HG03103 (cell line): ENCODE data around the gene NEK3.
"Not testable (repeated sequence)": the region's sequence is repeated elsewhere in the genome, so short reads cannot be mapped to it uniquely, and the experiment has no call there.

Experiments used
- ATAC-seq: cut with Tn5 transposase; IDR thresholded peaks from one replicate; pipeline ENCODE4 v1.9.1; 2021; ENCODE audit warnings: low read depth; ENCODE audit not compliant: unreplicated experiment

NEK3 gene

DNA sequence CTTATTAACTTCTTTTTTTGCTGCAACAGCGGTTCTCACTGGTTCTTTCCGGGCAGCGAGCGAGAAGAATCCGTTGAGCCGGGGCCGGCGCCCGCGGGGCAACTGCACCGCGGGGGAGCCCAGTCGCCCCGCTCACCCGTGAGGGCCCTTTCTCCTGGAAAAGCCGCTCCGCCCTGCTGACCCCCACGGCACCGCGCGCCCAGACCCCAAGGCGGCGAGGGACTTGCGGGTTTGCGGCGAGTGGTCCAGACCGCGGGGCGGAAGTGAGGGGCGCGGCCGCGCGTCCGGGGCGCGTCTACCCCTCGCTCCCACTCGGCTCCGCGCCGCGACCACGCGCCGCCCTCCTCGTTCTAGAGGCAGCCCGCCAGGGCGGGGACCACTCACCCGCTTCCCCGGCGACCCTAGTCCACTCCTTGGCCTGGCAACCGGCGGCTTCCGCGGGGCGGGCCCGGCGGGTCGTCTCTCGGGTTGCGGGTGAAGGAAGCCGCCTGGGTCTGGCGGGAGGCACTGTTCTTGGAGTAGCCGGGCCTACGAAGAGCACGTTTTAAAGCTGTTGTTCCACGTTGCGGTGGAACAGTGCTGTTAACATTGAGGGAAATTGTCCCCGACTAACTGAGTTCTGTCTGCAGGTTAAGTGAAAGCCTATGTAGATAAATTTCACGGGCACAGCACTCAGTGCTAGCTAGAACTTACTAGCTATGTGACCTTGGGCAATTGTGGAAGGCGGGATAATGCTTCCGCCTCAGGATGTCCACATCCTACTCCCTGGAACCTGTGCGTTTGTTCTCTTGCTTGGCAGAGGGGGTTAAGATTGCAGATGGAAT lies at the start of gene NEK3:
TSS of gene NEK3 (minus strand) at position 439 of the 824 bp plus-strand sequence. CDS start 3,406 bp downstream, outside the sequence.
- ATAC-seq = peak; percentile 74

DNA sequence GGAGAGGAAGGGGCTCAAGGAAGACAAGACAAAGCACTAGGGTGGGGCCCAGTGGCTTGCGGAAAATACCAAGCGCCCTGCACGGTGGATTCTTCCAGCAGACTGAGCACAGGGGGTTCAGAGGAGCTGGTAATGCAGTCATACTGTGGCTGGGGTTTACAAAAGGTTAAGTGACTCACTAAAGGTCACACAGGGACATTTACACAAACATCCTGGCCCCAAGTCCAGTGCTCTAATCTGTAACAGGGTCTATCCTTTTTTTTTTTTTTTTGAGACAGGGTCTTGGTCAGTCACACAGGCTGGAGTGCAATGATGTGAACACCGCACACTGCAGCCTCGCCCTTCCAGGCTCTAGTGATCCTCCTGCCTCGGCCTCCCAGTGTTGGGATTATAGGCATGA lies 49.0 kb upstream of the NEK3 start:
- not testable (repeated sequence) for ATAC-seq

DNA sequence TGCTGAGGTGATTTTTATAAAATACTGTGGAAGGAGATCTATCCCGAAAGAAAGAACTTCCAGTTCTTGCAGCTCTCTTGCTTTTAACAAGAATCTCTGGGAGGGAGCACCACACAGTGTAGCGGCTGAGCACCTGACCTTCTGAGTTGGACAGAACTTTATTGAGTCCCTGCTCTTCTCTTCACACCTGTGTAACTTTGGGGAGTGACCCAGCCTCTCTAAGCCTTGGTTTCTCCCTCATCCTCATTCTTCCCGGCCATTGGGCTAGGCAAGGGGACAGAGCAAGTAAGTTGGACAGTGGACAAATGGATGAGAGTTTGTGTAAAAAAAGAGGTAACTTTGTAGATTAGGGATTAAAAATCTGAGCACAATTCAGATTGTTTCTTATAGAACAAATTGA lies 48.5 kb upstream of the NEK3 start:
- not testable (repeated sequence) for ATAC-seq

- ATAC-seq = not testable (repeated sequence)
Observed at GRCh38 chr13:52207337-52207736, 47.9 kb upstream of the NEK3 start.

DNA sequence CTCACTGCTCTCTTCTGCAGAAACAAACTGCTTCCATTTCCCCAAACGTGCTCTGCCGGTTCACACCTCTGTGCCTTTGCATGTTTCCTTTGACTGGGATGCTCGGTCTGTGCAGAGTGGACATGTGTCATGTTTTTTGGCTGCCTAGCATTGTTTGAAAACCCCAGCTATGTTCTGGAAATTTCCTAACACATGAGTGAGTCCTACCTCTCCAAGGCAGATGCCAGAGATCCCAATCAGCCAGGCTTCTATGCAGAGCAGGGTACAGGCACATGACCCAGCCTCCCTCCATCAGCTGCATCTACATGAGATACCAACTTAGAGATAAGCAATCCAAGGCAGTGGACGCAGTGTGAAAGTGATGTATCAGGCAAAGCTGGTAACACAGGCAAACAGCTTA lies 45.1 kb upstream of the NEK3 start:
- not testable (repeated sequence) for ATAC-seq

DNA sequence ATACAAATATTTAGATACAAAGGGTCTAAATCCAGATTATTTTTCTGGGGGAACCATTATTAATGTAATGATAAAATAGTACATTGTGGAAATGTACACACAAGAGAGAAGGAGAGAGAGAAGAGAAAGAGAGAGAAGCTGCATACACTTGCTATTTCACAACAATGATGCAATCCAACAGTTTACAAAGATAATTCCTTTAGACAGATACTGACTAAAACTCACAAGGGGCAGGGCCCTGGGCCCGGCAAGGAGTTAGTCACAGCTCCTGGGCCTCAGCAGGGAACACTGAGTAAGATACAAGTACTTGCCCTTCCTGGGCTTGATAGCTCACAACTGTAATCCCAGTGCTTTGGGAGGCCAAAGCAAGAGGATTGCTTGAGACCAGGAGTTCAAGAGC lies 44.5 kb upstream of the NEK3 start:
- ATAC-seq = not testable (repeated sequence)

- ATAC-seq = not testable (repeated sequence)
Observed at GRCh38 chr13:52202506-52202905, 43.1 kb upstream of the NEK3 start.

GRCh38 chr13:52201439-52202193 lies 42.2 kb upstream of the NEK3 start:
- not testable (repeated sequence) for ATAC-seq

GRCh38 chr13:52195401-52195837 lies 36.0 kb upstream of the NEK3 start:
- ATAC-seq = no peak

- ATAC-seq = peak; percentile 80
Observed at GRCh38 chr13:52194184-52194868, 34.9 kb upstream of the NEK3 start.

GRCh38 chr13:52193587-52194183 lies 34.3 kb upstream of the NEK3 start:
- ATAC-seq = peak; percentile 3

DNA sequence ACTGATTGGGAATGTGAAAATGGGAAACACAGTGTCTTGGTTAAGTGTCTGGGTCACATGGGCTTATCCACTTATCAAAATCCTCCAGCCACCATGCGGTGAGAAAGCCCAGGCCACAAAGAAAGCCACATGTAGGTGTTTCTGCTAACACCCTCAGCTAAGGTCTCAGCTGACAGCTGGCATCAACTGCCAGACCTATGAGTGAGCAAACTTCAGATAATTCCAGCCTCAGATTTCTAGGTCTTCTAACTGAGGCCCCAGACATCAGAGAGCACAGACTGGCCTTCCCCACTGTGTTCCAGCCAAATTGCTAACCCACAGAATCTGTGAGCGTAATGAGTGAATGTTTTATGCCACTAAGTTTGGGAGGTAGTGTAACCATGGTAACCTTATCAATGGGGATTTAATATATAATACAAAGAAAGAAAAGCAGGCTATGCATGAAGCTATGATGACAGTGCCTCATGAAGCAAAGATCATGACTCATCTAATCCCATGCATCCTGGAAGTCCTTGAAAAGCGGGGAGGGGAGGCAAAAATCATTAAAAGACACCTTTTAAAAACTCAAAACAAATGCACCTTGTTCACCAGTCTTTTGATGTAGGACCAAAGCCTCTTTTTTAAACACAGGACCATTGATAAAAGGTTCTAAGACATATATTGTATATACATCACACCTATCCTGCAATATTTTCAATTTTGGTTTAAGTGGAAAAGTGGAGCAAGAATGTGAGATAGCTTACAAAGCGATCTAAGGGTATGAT lies 28.2 kb upstream of the NEK3 start:
- not testable (repeated sequence) for ATAC-seq

DNA sequence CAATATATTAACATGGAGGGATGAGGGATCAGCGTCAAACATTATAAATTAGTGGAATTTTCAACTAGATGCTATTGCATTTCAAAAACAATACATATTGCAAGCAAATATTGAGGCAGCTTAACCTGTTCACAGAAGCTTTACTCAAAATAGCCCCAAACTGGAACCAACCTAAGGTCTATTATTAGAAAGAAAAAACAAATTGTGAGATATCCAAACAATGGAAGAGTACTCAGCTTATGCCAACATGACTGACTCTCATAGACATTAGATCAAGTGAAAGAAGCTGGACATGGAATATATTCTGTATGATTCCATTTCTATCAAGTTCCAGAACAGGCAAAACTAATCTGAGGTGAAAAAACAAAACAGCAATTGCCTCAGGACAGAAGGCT lies 27.6 kb upstream of the NEK3 start:
- ATAC-seq = no peak

DNA sequence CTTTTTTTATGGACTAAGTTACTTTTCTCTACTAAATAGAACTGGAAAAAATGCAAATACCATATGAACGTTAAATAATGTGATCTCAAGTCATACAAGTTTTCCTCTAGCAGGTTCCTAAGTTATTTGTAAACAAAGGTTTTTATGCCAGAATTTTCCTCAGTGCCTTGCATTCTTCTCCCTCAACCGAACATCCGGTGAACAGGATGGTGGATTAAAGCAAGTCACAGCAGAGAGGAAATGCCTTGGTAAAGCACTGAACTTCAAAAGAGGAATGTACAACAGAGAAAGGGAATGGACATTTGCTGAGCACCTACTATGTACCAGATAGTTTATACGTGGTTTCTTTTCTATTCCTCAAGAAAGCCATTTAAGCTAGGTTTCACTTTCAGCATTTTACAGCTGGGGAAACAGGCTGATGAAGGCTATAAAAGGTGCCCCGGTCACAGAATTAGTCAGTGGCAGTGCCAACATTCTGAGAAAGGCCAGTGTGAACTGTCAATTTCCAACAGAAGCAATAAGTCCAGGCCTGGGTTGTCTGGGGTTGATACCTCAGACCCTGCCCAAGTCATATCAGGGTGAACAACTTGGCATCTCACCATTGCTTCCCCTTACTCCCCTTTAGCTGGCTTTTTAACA lies 22.0 kb upstream of the NEK3 start:
- ATAC-seq = not testable (repeated sequence)

DNA sequence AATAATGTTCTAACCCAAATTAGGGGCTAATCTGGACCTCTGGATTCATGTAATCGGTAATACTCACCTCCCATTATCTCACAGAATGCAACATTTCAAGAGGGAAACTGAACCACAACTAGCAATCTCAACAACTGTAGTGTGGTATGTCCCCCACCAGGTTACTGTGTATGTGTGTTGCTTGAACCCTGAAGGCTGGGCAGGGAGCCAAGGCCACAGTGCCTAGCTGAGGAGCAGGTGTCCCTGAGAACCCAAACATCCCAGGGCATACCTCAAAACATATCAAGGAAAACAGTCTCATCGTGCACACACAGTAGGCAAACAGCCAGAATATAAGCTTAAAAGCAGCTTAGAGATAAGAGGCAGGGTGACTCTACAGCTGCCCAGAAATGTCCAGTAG lies 20.5 kb upstream of the NEK3 start:
- ATAC-seq = no peak

DNA sequence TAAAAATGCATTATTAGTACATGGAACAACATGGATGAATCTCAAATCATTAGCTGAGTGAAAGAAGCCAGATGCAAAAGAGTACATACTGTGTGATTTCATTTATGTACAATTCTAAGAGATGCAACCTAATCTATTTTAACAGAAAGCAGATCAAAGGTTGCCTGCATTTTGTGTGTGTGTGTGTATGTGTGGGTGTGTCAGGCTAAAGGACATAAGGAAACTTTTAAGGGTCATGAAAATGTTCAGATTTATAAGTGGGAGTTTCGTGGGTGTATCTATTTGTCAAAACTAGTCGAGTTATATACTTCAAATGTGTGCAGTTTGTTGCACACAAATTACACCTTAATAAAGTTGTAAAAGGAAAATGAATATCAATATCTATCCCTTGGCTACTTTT lies 17.9 kb upstream of the NEK3 start:
- no peak for ATAC-seq

DNA sequence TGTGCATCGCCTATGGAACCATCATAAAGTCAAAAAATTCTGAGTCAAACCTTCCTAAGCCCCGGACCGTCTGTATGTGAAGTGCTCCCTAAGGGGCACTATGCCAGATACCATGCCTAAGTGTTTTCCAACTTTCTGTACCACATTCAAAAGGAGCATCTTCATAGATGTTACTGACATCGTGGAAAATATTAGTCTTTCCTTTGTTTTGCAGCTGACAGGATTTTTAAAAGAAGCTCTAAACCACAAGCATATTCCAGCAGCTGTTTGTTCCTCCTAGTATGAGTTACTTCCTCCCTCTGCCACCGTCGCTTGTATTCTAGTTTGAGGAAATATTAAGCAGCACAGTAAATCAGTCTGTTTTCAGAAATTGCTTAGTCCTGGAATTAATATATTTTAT lies 14.6 kb upstream of the NEK3 start:
- ATAC-seq = not testable (repeated sequence)

DNA sequence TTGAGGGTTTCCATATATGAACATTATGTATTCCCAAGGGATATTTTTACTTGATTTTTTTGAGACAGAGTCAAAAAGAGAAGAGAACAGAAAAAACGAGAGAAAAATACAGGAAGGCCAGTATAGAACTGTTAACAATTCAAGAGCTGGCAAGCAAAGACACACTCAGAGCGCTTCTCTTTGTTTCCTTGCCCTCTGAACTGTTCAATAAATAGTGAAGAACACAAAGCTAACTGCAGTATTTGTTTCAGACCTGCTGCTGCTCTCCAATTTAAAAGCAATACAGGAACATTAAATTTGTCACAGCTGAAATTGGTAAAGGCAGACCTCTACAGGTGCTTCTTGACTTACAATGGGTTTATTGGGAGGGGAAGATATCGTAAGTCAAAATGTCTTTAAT lies 14.0 kb upstream of the NEK3 start:
- ATAC-seq = no peak

DNA sequence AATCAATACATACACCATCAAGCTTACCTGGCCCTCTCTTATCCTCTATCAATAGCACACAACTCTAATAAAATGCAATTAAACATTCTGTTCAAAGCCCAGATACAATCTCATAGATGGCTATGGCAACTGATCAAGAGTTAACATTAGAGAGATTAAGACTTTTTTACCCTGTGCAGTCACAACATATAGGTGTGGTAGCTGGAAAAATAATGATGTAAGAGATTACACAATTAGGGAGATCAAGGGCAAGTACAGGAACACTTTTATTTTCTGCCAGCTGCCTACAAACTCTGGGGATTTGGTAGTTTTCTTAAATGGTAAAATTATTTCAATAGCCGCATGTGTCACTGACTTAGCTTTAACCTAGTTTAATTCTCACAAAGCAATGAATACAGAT lies 12.3 kb upstream of the NEK3 start:
- ATAC-seq = not testable (repeated sequence)
